H1 (cell line): ENCODE results near the gene C16orf54. TPM values are rescaled to one million over a fixed set of nuclear protein-coding genes. Genes with fewer than 3 reads are reported as not detected.

Source experiments
- CTCF ChIA-PET: fragments of 300-600 bp; sonication (Branson Sonifier 250); formaldehyde crosslinking; loops from one replicate; lab custom pipeline; 2021; ENCODE audit not compliant: partially characterized antibody; lab: Charles Lee
- POLR2A ChIA-PET: fragments of 300-600 bp; sonication (Branson Sonifier 250); formaldehyde crosslinking; loops from one replicate; lab custom pipeline; 2021; ENCODE audit warnings: inconsistent platforms; ENCODE audit not compliant: partially characterized antibody; lab: Charles Lee
- DNase-seq, 2 experiments: peaks; one replicate each; pipeline versions ENCODE4 v3.0.0 to v3.0.0-alpha.2; 2010 to 2022; ENCODE audit warnings: low spot score in 2 of 2, low read depth in 1 of 2, mixed read lengths in 1 of 2
- FAIRE-seq: peaks from 2 replicates; lab custom pipeline; 2011; peaks lifted over from hg19 to GRCh38; lab: Jason Lieb, UNC
- H2AFZ ChIP-seq: 2 replicates; pipeline ENCODE4 v1.8.1; 2012; ENCODE audit warnings: low read length, inconsistent platforms
- H2AK5ac ChIP-seq: 2 replicates; pipeline ENCODE4 v1.6.1; 2013; ENCODE audit warnings: low read depth, low read length
- H2BK120ac ChIP-seq: replicated peaks from 2 replicates; pipeline ENCODE3; 2013; ENCODE audit warnings: low read depth, low read length, inconsistent platforms
- H2BK12ac ChIP-seq: 2 replicates; pipeline ENCODE4 v1.6.1; 2013; ENCODE audit warnings: low read depth, low read length
- H2BK15ac ChIP-seq: 2 replicates; pipeline ENCODE4 v1.6.1; 2013; ENCODE audit warnings: low read length
- H2BK20ac ChIP-seq: 2 replicates; pipeline ENCODE4 v1.6.1; 2013; ENCODE audit warnings: low read length
- H2BK5ac ChIP-seq: 2 replicates; pipeline ENCODE4 v1.6.1; 2013; ENCODE audit warnings: low read depth, low read length
- H3K14ac ChIP-seq: 2 replicates; pipeline ENCODE4 v1.6.1; 2013; ENCODE audit warnings: inconsistent platforms; ENCODE audit not compliant: insufficient read length
- H3K18ac ChIP-seq: 2 replicates; pipeline ENCODE4 v1.6.1; 2013; ENCODE audit warnings: low read length; ENCODE audit errors: extremely low read depth
- H3K23ac ChIP-seq: 2 replicates; pipeline ENCODE4 v1.6.1; 2013; ENCODE audit warnings: inconsistent platforms; ENCODE audit not compliant: insufficient read length
- H3K23me2 ChIP-seq: 2 replicates; pipeline ENCODE4 v1.6.1; 2013; ENCODE audit warnings: low read depth, low read length
- H3K27ac ChIP-seq: 2 replicates; pipeline ENCODE4 v1.6.1; 2011; ENCODE audit warnings: low read depth, low read length, inconsistent platforms
- H3K27me3 ChIP-seq, 4 experiments: replicated peaks in 1 of 4; 1 replicate in 1 of 4; 2 replicates in 3 of 4; pipeline versions ENCODE4 v1.6.1 to v1.8.1; 2011 to 2013; ENCODE audit warnings: low read length in 3 of 4, mild to moderate bottlenecking in 3 of 4, inconsistent platforms in 2 of 4, mixed read lengths in 2 of 4, moderate library complexity in 1 of 4; ENCODE audit not compliant: control insufficient read depth in 3 of 4, insufficient read depth in 3 of 4; ENCODE audit errors: extremely low read depth in 1 of 4
- H3K36me3 ChIP-seq, 4 experiments: 2 replicates each; pipeline versions ENCODE4 v1.6.1 to v1.8.1; 2011 to 2013; ENCODE audit warnings: mild to moderate bottlenecking in 4 of 4, low read length in 3 of 4, moderate library complexity in 2 of 4, control low read depth in 1 of 4, inconsistent platforms in 1 of 4; ENCODE audit not compliant: insufficient read depth in 4 of 4, control insufficient read depth in 2 of 4
- H3K4ac ChIP-seq: replicated peaks from 2 replicates; pipeline ENCODE3; 2013; ENCODE audit warnings: low read length, low read depth, mixed read lengths, inconsistent platforms; ENCODE audit not compliant: insufficient read length
- H3K4me1 ChIP-seq, 4 experiments: replicated peaks in 1 of 4; 1 replicate in 1 of 4; 2 replicates in 3 of 4; pipeline versions ENCODE4 v1.6.1 to v1.8.1; 2011 to 2013; ENCODE audit warnings: low read length in 3 of 4, inconsistent platforms in 2 of 4, mixed read lengths in 1 of 4; ENCODE audit not compliant: insufficient read depth in 4 of 4, control insufficient read depth in 3 of 4
- H3K4me2 ChIP-seq, 2 experiments: 2 replicates each; pipeline versions ENCODE4 v1.6.1 to v1.8.1; 2011 to 2013; ENCODE audit warnings: low read depth in 2 of 2, low read length in 2 of 2, control low read depth in 1 of 2, inconsistent platforms in 1 of 2, mild to moderate bottlenecking in 1 of 2; ENCODE audit not compliant: insufficient read depth in 1 of 2
- H3K4me3 ChIP-seq, 4 experiments: fragments of 200-600, 300-600 bp in 1 of 4; sonication (generic), shearing (Covaris generic), sonication (Bioruptor Twin) in 1 of 4; 2 replicates each; pipeline versions ENCODE4 v1.5.1 to v1.8.1; 2011 to 2016; ENCODE audit warnings: low read length in 4 of 4, low read depth in 3 of 4, control low read depth in 2 of 4, inconsistent platforms in 2 of 4, mild to moderate bottlenecking in 2 of 4, mixed read lengths in 1 of 4, moderate library complexity in 1 of 4; ENCODE audit not compliant: insufficient read depth in 2 of 4; ENCODE audit errors: extremely low read depth in 1 of 4
- H3K56ac ChIP-seq: replicated peaks from 2 replicates; pipeline ENCODE3; 2013; ENCODE audit warnings: low read depth, mild to moderate bottlenecking, mixed read lengths, low read length, inconsistent platforms; ENCODE audit not compliant: insufficient read length
- H3K79me1 ChIP-seq: 2 replicates; pipeline ENCODE4 v1.6.1; 2013; ENCODE audit warnings: low read depth, low read length, control low read depth
- H3K79me2 ChIP-seq, 2 experiments: 2 replicates each; pipeline versions ENCODE4 v1.6.1 to v1.8.1; 2012 to 2013; ENCODE audit warnings: low read length in 2 of 2, mild to moderate bottlenecking in 2 of 2, inconsistent platforms in 1 of 2; ENCODE audit not compliant: insufficient read depth in 2 of 2, control insufficient read depth in 1 of 2
- H3K9ac ChIP-seq, 4 experiments: replicated peaks in 1 of 4; 1 replicate in 1 of 4; 2 replicates in 3 of 4; pipeline versions ENCODE4 v1.6.1 to v1.8.1; 2011 to 2013; ENCODE audit warnings: low read depth in 3 of 4, low read length in 3 of 4, control low read depth in 2 of 4, mild to moderate bottlenecking in 2 of 4, moderate library complexity in 2 of 4, inconsistent platforms in 1 of 4; ENCODE audit errors: extremely low read depth in 1 of 4
- H3K9me3 ChIP-seq, 2 experiments: 2 replicates each; pipeline versions ENCODE4 v1.6.1 to v1.8.1; 2012 to 2013; ENCODE audit warnings: mild to moderate bottlenecking in 2 of 2, moderate library complexity in 2 of 2, control low read depth in 1 of 2, inconsistent platforms in 1 of 2, low read depth in 1 of 2, low read length in 1 of 2, mixed read lengths in 1 of 2; ENCODE audit not compliant: insufficient read depth in 2 of 2
- H4K20me1 ChIP-seq, 2 experiments: replicated peaks in 1 of 2; 2 replicates each; pipeline versions ENCODE3 to v1.8.1; 2011 to 2013; ENCODE audit warnings: inconsistent platforms in 2 of 2, low read length in 2 of 2, mild to moderate bottlenecking in 1 of 2; ENCODE audit not compliant: insufficient read depth in 2 of 2, control insufficient read depth in 1 of 2
- H4K5ac ChIP-seq: 2 replicates; pipeline ENCODE4 v1.6.1; 2013; ENCODE audit warnings: low read length, low read depth, mixed read lengths, inconsistent platforms; ENCODE audit not compliant: insufficient read length
- H4K8ac ChIP-seq: 2 replicates; pipeline ENCODE4 v1.8.0; 2013; ENCODE audit warnings: mild to moderate bottlenecking, moderate library complexity, low read length, inconsistent platforms; ENCODE audit not compliant: insufficient read depth; ENCODE audit errors: extremely low read depth
- H4K91ac ChIP-seq: replicated peaks from 2 replicates; pipeline ENCODE3; 2013; ENCODE audit warnings: low read length, mixed read lengths, inconsistent platforms; ENCODE audit not compliant: insufficient read length
- JUN ChIP-seq: IDR thresholded peaks from 2 replicates; pipeline ENCODE4 v1.6.1; 2011; ENCODE audit warnings: low read depth, mild to moderate bottlenecking, improper control_type of control experiment, low read length
- MAFK ChIP-seq: IDR thresholded peaks from 2 replicates; pipeline ENCODE4 v1.6.1; 2012; ENCODE audit warnings: low read depth, mild to moderate bottlenecking, improper control_type of control experiment, low read length
- ZNF274 ChIP-seq: IDR thresholded peaks from 2 replicates; pipeline ENCODE4 v1.7.0; 2012; ENCODE audit warnings: low read length, borderline replicate concordance; ENCODE audit errors: extremely low read depth
- WGBS, 2 experiments: shearing (Covaris generic) in 1 of 2; methylation state at CpG; one replicate each; pipeline versions ENCODE4 v1.1.6 to v1.1.7; 2013 to 2015; ENCODE audit warnings: low lambda C conversion rate in 2 of 2, mixed read lengths in 2 of 2, inconsistent platforms in 1 of 2, low coverage in 1 of 2, missing lambda C conversion rate in 1 of 2; ENCODE audit not compliant: insufficient replicate concordance in 2 of 2, insufficient coverage in 1 of 2, insufficient read length in 1 of 2; ENCODE audit errors: extremely low coverage in 1 of 2, missing lambda C conversion rate in 1 of 2; 5-methylcytosine and 5-hydroxymethylcytosine counted together
- polyA plus RNA-seq, 7 experiments: library from polyadenylated mRNA; depleted of rRNA in 3 of 7; stranded (reverse) in 5 of 7; unstranded in 2 of 7; fragments of >200 nt in 5 of 7; fragments of 200-250 nt in 2 of 7; gene quantifications; 1 replicate in 5 of 7; 2 replicates in 1 of 7; 4 replicates in 1 of 7; pipeline versions ENCODE4 v1.2.1 to v1.2.3, GENCODE V29; 2011 to 2013; ENCODE audit warnings: missing spikeins in 2 of 7, mixed read lengths in 2 of 7
- total RNA-seq: library from RNA; stranded (reverse); fragmentation: NEBNext Ultra II Directional; extraction: Animal tissue kit (Norgen Biotek cat#: 25700); gene quantifications from 2 replicates; pipeline ENCODE4 v1.2.1, GENCODE V29; 2021

The C16orf54 gene
- total and polyA plus RNA-seq, 2 of the 8 experiments (the other 6 are each of a cell fraction or from before 2014, with no cell fraction given): not detected

- no peak for DNase-seq
- H2BK12ac ChIP-seq: no peak overlapping the region
- TF ChIP-seq MAFK (no peak), ZNF274 (no peak), JUN (no peak)
- H3K56ac ChIP-seq: no peak overlapping the region
- no peak overlapping the region for H4K8ac ChIP-seq
- H2BK15ac ChIP-seq: no peak overlapping the region
- H3K4me1 ChIP-seq: peaks cover 0 to 3% (median 1%) of the 10 kb centered on the region in 4 experiments; a peak in 1 of 7 replicates
- H3K79me1 ChIP-seq: no peaks in the 10 kb centered on the region
- ChIA-PET POLR2A (interaction anchor here (1.0 to 20.4 kb wide), 3 partner anchors 18 to 117 kb away, joined by 3 to 490 read pairs (median 4); no protein-coding TSS in a partner anchor), CTCF (interaction anchor here (1.8 to 11.5 kb wide), 3 partner anchors 13 to 24 kb away, joined by 5 to 138 read pairs (median 6); no protein-coding TSS in a partner anchor)
- H3K4me3 ChIP-seq: no peak overlapping the region
- H3K4me2 ChIP-seq: no peak overlapping the region
- no peak overlapping the region for H2BK20ac ChIP-seq
- 83% methylated on average over 2 of the region's 2 CpGs; no CpG with 5 or more reads in 1 of the 2 experiments for WGBS, 2 experiments
- no peaks in the 10 kb centered on the region for H3K9me3 ChIP-seq
- no peak overlapping the region for H3K27ac ChIP-seq
- no peaks in the 10 kb centered on the region for H4K20me1 ChIP-seq
- H4K91ac ChIP-seq: no peak overlapping the region
- H3K23me2 ChIP-seq: no peaks in the 10 kb centered on the region
- no peak overlapping the region for H2BK5ac ChIP-seq
- H3K9ac ChIP-seq: no peak overlapping the region
- no peak overlapping the region for H4K5ac ChIP-seq
- no peak overlapping the region for H3K23ac ChIP-seq
- no peak overlapping the region for H2AK5ac ChIP-seq
- no peak overlapping the region for H3K18ac ChIP-seq
- no peak overlapping the region for H3K4ac ChIP-seq
- no peak overlapping the region for H2BK120ac ChIP-seq
- H3K79me2 ChIP-seq: peaks cover 0 to 10% of the 10 kb centered on the region in 2 experiments; a peak in 2 of 4 replicates
- H3K27me3 ChIP-seq: no peaks in the 10 kb centered on the region
- H3K14ac ChIP-seq: no peak overlapping the region
- H2AFZ ChIP-seq: no peak overlapping the region
- H3K36me3 ChIP-seq: no peaks in the 10 kb centered on the region; a peak in 1 of 8 replicates
- no peak for FAIRE-seq
Observed at GRCh38 chr16:29705030-29705429, 40.8 kb downstream of the C16orf54 start.
